ENCODE measurements around the gene APPBP2. TPM values are rescaled to one million over a fixed set of nuclear protein-coding genes. Genes with fewer than 3 reads are reported as not detected.

APPBP2 gene
- total RNA-seq, 1 experiment from 2014 or later = 25.3 TPM

DNA sequence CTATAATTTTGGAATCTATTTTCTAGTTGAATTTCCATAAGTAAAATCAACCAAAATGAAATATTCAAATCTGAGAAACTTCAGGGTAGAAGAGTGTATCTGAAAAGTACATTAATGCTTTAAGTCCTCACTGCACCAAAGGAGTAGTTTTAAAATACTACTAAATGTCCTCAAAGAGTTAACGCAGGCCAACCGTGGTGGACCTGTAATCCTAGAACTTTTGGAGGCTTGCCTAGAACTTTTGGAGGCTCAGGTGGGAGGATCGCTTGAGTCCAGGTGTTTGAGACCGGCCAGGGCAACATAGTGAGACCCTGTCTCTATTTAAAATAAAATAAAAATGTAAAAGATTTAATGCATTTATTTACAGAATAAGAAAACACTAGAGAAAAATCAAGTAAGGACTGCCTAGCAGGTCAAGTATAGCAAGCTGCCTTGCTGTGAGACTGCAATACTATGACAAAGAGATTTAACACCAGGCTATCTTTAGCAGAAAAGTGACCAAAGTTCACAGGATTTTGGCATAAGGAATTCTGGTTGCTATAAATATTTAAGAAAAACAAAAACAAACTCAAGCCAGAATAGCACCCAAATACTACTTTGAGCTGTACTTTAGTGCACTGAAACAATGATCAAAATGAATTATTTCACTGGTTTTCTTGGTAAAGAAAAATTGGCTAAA, 62.7 kb downstream of the APPBP2 start:
- Histone ChIP-seq H3K4me3 (ENCODE audit: low read depth, low read length) (no peak overlapping the region), H3K27me3 (replicated peaks; ENCODE audit: control insufficient read depth, insufficient read depth, low read length) (no peaks in the 10 kb centered on the region), H3K9me3 (no peaks in the 10 kb centered on the region), H3K36me3 (ENCODE audit: control insufficient read depth, insufficient read depth, low read length) (peaks cover 1% of the 10 kb centered on the region; the same call in 1 of the 2 replicates), H3K4me1 (no peaks in the 10 kb centered on the region)
- ChIA-PET CTCF (no interaction called here), POLR2A (no interaction called here)
- DNase-seq = no peak
- BruUV-seq (replicated peaks) = no TSS peak
- H3K4me3 Mint-ChIP-seq (ENCODE audit: unreplicated experiment) = no peak overlapping the region
- intact Hi-C loops (cut with micrococcal nuclease; ENCODE audit: unreplicated experiment) = no loop called here
- no peak overlapping the region for H3K27ac Mint-ChIP-seq (ENCODE audit: unreplicated experiment)
- TF ChIP-seq, protein P1, sequence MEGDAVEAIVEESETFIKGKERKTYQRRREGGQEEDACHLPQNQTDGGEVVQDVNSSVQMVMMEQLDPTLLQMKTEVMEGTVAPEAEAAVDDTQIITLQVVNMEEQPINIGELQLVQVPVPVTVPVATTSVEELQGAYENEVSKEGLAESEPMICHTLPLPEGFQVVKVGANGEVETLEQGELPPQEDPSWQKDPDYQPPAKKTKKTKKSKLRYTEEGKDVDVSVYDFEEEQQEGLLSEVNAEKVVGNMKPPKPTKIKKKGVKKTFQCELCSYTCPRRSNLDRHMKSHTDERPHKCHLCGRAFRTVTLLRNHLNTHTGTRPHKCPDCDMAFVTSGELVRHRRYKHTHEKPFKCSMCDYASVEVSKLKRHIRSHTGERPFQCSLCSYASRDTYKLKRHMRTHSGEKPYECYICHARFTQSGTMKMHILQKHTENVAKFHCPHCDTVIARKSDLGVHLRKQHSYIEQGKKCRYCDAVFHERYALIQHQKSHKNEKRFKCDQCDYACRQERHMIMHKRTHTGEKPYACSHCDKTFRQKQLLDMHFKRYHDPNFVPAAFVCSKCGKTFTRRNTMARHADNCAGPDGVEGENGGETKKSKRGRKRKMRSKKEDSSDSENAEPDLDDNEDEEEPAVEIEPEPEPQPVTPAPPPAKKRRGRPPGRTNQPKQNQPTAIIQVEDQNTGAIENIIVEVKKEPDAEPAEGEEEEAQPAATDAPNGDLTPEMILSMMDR (IDR thresholded peaks at IDR 0.05; ENCODE audit: insufficient read depth in 1 of 2, low read depth in 1 of 2, low read length in 1 of 2, severe bottlenecking in 1 of 2, unreplicated experiment in 1 of 2) = no peak
- no peaks in the 10 kb centered on the region for H3K4me1 Mint-ChIP-seq (ENCODE audit: low read depth, unreplicated experiment)
- peaks cover 35% of the 10 kb centered on the region for H3K36me3 Mint-ChIP-seq (ENCODE audit: insufficient read depth, unreplicated experiment)
- no peaks in the 10 kb centered on the region for H3K9me3 Mint-ChIP-seq (ENCODE audit: unreplicated experiment)
- no peaks in the 10 kb centered on the region for H3K27me3 Mint-ChIP-seq (ENCODE audit: insufficient read depth, unreplicated experiment)

GRCh38 chr17:60461584-60461983, 64.5 kb downstream of the APPBP2 start:
- ChIA-PET CTCF (no interaction called here), POLR2A (no interaction called here)
- Mint-ChIP-seq H3K4me3 (ENCODE audit: unreplicated experiment) (no peak overlapping the region), H3K36me3 (ENCODE audit: insufficient read depth, unreplicated experiment) (peaks cover 47% of the 10 kb centered on the region), H3K4me1 (ENCODE audit: low read depth, unreplicated experiment) (no peaks in the 10 kb centered on the region), H3K27ac (ENCODE audit: unreplicated experiment) (no peak overlapping the region), H3K9me3 (ENCODE audit: unreplicated experiment) (peaks cover 7% of the 10 kb centered on the region), H3K27me3 (ENCODE audit: insufficient read depth, unreplicated experiment) (no peaks in the 10 kb centered on the region)
- peaks cover 4% of the 10 kb centered on the region; the same call in 1 of the 2 replicates for H3K36me3 ChIP-seq (ENCODE audit: control insufficient read depth, insufficient read depth, low read length)
- H3K4me1 ChIP-seq = no peaks in the 10 kb centered on the region
- TF ChIP-seq, protein P1 (IDR thresholded peaks at IDR 0.05; ENCODE audit: insufficient read depth in 1 of 2, low read depth in 1 of 2, low read length in 1 of 2, severe bottlenecking in 1 of 2, unreplicated experiment in 1 of 2) = no peak
- DNase-seq = peak in 1 of 2 experiments; percentile 8
- H3K27me3 ChIP-seq (replicated peaks; ENCODE audit: control insufficient read depth, insufficient read depth, low read length) = no peaks in the 10 kb centered on the region
- H3K4me3 ChIP-seq (ENCODE audit: low read depth, low read length) = no peak overlapping the region
- no TSS peak for BruUV-seq (replicated peaks)
- H3K9me3 ChIP-seq = no peaks in the 10 kb centered on the region
- intact Hi-C loops (cut with micrococcal nuclease; ENCODE audit: unreplicated experiment) = no loop called here

- Histone ChIP-seq H3K4me3 (ENCODE audit: low read depth, low read length) (no peak overlapping the region), H3K36me3 (ENCODE audit: control insufficient read depth, insufficient read depth, low read length) (peaks cover 6% of the 10 kb centered on the region; the same call in 1 of the 2 replicates), H3K4me1 (no peaks in the 10 kb centered on the region), H3K27me3 (replicated peaks; ENCODE audit: control insufficient read depth, insufficient read depth, low read length) (no peaks in the 10 kb centered on the region), H3K9me3 (no peaks in the 10 kb centered on the region)
- TF ChIP-seq, protein P1 (IDR thresholded peaks at IDR 0.05; ENCODE audit: insufficient read depth in 1 of 2, low read depth in 1 of 2, low read length in 1 of 2, severe bottlenecking in 1 of 2, unreplicated experiment in 1 of 2) = no peak
- no peak overlapping the region for H3K4me3 Mint-ChIP-seq (ENCODE audit: unreplicated experiment)
- POLR2A ChIA-PET = no interaction called here
- H3K4me1 Mint-ChIP-seq (ENCODE audit: low read depth, unreplicated experiment) = no peaks in the 10 kb centered on the region
- no peak for DNase-seq
- H3K27ac Mint-ChIP-seq (ENCODE audit: unreplicated experiment) = no peak overlapping the region
- no TSS peak for BruUV-seq (replicated peaks)
- CTCF ChIA-PET = no interaction called here
- peaks cover 7% of the 10 kb centered on the region for H3K9me3 Mint-ChIP-seq (ENCODE audit: unreplicated experiment)
- H3K36me3 Mint-ChIP-seq (ENCODE audit: insufficient read depth, unreplicated experiment) = peaks cover 46% of the 10 kb centered on the region
- intact Hi-C loops (cut with micrococcal nuclease; ENCODE audit: unreplicated experiment) = no loop called here
- no peaks in the 10 kb centered on the region for H3K27me3 Mint-ChIP-seq (ENCODE audit: insufficient read depth, unreplicated experiment)
These were observed 68.9 kb downstream of the APPBP2 start for GRCh38 chr17:60457148-60457547.

Data from Caco-2 (cell line).